H9 (cell line): ENCODE data around the gene MNX1. TPM values are rescaled to one million over a fixed set of nuclear protein-coding genes. Genes with fewer than 3 reads are reported as not detected.

Source experiments
- DNase-seq: peaks from one replicate; pipeline ENCODE4 v3.0.0-alpha.2; 2017
- H2AFZ ChIP-seq: one replicate; pipeline ENCODE4 v1.6.1; 2013; ENCODE audit warnings: mild to moderate bottlenecking, low read length, control low read depth, moderate library complexity
- H2AK5ac ChIP-seq: 2 replicates; pipeline ENCODE4 v1.6.1; 2013; ENCODE audit warnings: low read length, control low read depth, mixed read lengths; ENCODE audit not compliant: insufficient read length
- H2BK120ac ChIP-seq: one replicate; pipeline ENCODE4 v1.6.1; 2013; ENCODE audit warnings: low read depth, mild to moderate bottlenecking, low read length, control low read depth, inconsistent platforms; ENCODE audit not compliant: poor library complexity, severe bottlenecking
- H2BK12ac ChIP-seq: 2 replicates; pipeline ENCODE4 v1.6.1; 2013; ENCODE audit warnings: low read length, control low read depth, mixed read lengths, low read depth; ENCODE audit not compliant: insufficient read length
- H2BK15ac ChIP-seq: 2 replicates; pipeline ENCODE4 v1.6.1; 2013; ENCODE audit warnings: low read depth, low read length, control low read depth
- H2BK20ac ChIP-seq: one replicate; pipeline ENCODE4 v1.6.1; 2013; ENCODE audit warnings: low read depth, mild to moderate bottlenecking, low read length, control low read depth, inconsistent platforms; ENCODE audit not compliant: poor library complexity, severe bottlenecking
- H2BK5ac ChIP-seq: 2 replicates; pipeline ENCODE4 v1.6.1; 2013; ENCODE audit warnings: low read length, control low read depth, mixed read lengths; ENCODE audit not compliant: insufficient read length
- H3K14ac ChIP-seq: 2 replicates; pipeline ENCODE4 v1.6.1; 2013; ENCODE audit warnings: low read length, control low read depth; ENCODE audit not compliant: insufficient read depth
- H3K18ac ChIP-seq: 2 replicates; pipeline ENCODE4 v1.6.1; 2013; ENCODE audit warnings: low read depth, mild to moderate bottlenecking, mixed read lengths, low read length, control low read depth; ENCODE audit not compliant: insufficient read length
- H3K23ac ChIP-seq: 2 replicates; pipeline ENCODE4 v1.6.1; 2013; ENCODE audit warnings: low read length, control low read depth, mixed read lengths, low read depth; ENCODE audit not compliant: insufficient read length
- H3K23me2 ChIP-seq: 2 replicates; pipeline ENCODE4 v1.6.1; 2013; ENCODE audit warnings: low read depth, mild to moderate bottlenecking, mixed read lengths, low read length, control low read depth; ENCODE audit not compliant: insufficient read length, poor library complexity, severe bottlenecking
- H3K27ac ChIP-seq: 2 replicates; pipeline ENCODE4 v1.5.1; 2013; ENCODE audit warnings: low read length, control low read depth, mixed read lengths, low read depth; ENCODE audit not compliant: insufficient read length
- H3K27me3 ChIP-seq: 2 replicates; pipeline ENCODE4 v1.6.1; 2013; ENCODE audit warnings: low read length, control low read depth, inconsistent platforms; ENCODE audit not compliant: insufficient read depth
- H3K4ac ChIP-seq: 2 replicates; pipeline ENCODE4 v1.6.1; 2013; ENCODE audit warnings: low read depth, mild to moderate bottlenecking, control low read depth, inconsistent platforms, low read length, moderate library complexity
- H3K4me1 ChIP-seq: 2 replicates; pipeline ENCODE4 v1.6.1; 2013; ENCODE audit warnings: low read length, control low read depth, inconsistent platforms; ENCODE audit not compliant: insufficient read depth
- H3K4me2 ChIP-seq: 2 replicates; pipeline ENCODE4 v1.6.1; 2013; ENCODE audit warnings: low read length, control low read depth, mixed read lengths; ENCODE audit not compliant: insufficient read length, insufficient read depth
- H3K56ac ChIP-seq: 2 replicates; pipeline ENCODE4 v1.6.1; 2013; ENCODE audit warnings: low read depth, mild to moderate bottlenecking, mixed read lengths, low read length, control low read depth; ENCODE audit not compliant: insufficient read length
- H3K79me1 ChIP-seq: 2 replicates; pipeline ENCODE4 v1.6.1; 2013; ENCODE audit warnings: low read depth, mild to moderate bottlenecking, moderate library complexity, low read length, control low read depth, inconsistent platforms; ENCODE audit not compliant: insufficient read depth, poor library complexity, severe bottlenecking
- H3K79me2 ChIP-seq: 2 replicates; pipeline ENCODE4 v1.6.1; 2013; ENCODE audit warnings: low read length, control low read depth, inconsistent platforms; ENCODE audit not compliant: insufficient read depth
- H3K9ac ChIP-seq: 2 replicates; pipeline ENCODE4 v1.6.1; 2013; ENCODE audit warnings: low read length, control low read depth, mixed read lengths; ENCODE audit not compliant: insufficient read length; ENCODE audit errors: extremely low read depth
- H3K9me3 ChIP-seq: one replicate; pipeline ENCODE4 v1.6.1; 2013; ENCODE audit warnings: low read depth, low read length, inconsistent platforms; ENCODE audit not compliant: control insufficient read depth
- H3T11ph ChIP-seq: one replicate; pipeline ENCODE4 v1.6.1; 2013; ENCODE audit warnings: mild to moderate bottlenecking, low read length, control low read depth, inconsistent platforms
- H4K20me1 ChIP-seq: one replicate; pipeline ENCODE4 v1.6.1; 2013; ENCODE audit not compliant: control insufficient read depth, insufficient read length, insufficient read depth
- H4K5ac ChIP-seq: 2 replicates; pipeline ENCODE4 v1.6.1; 2013; ENCODE audit warnings: low read depth, mild to moderate bottlenecking, mixed read lengths, low read length, control low read depth; ENCODE audit not compliant: insufficient read length
- H4K8ac ChIP-seq: replicated peaks from 2 replicates; pipeline ENCODE4 v1.6.1; 2013; ENCODE audit warnings: low read length, control low read depth, mixed read lengths, low read depth; ENCODE audit not compliant: insufficient read length
- H4K91ac ChIP-seq: 2 replicates; pipeline ENCODE4 v1.6.1; 2013; ENCODE audit warnings: low read depth, mild to moderate bottlenecking, moderate library complexity, mixed read lengths, low read length, control low read depth; ENCODE audit not compliant: insufficient read length
- H3K27ac Mint-ChIP-seq, 3 experiments: 2 replicates in 2 of 3; 3 replicates in 1 of 3; pipeline ENCODE4 v1.8.0; 2020 to 2021; ENCODE audit warnings: mixed read lengths in 3 of 3, mild to moderate bottlenecking in 1 of 3, moderate library complexity in 1 of 3
- H3K27me3 Mint-ChIP-seq: 2 replicates; pipeline ENCODE4 v1.8.0; 2021; ENCODE audit warnings: low read depth, mild to moderate bottlenecking, moderate library complexity, mixed read lengths
- H3K36me3 Mint-ChIP-seq, 3 experiments: 2 replicates in 2 of 3; 3 replicates in 1 of 3; pipeline ENCODE4 v1.8.0; 2020 to 2021; ENCODE audit warnings: low read depth in 3 of 3, mixed read lengths in 3 of 3; ENCODE audit not compliant: insufficient read depth in 1 of 3
- H3K4me1 Mint-ChIP-seq, 2 experiments: 2 replicates each; pipeline ENCODE4 v1.8.0; 2020; ENCODE audit warnings: mixed read lengths in 2 of 2
- H3K4me3 Mint-ChIP-seq, 2 experiments: 2 replicates in 1 of 2; 3 replicates in 1 of 2; pipeline ENCODE4 v1.8.0; 2020 to 2021; ENCODE audit warnings: mild to moderate bottlenecking in 2 of 2, mixed read lengths in 2 of 2, moderate library complexity in 1 of 2
- H3K9me3 Mint-ChIP-seq, 2 experiments: 2 replicates in 1 of 2; 3 replicates in 1 of 2; pipeline ENCODE4 v1.8.0; 2020; ENCODE audit warnings: mild to moderate bottlenecking in 2 of 2, mixed read lengths in 2 of 2, moderate library complexity in 1 of 2
- CTCF ChIP-seq: fragments of 200-600 bp; sonication (generic); conservative IDR thresholded peaks from 3 replicates; pipeline ENCODE4 v1.8.0; 2021; ENCODE audit warnings: antibody characterized with exemption, mild to moderate bottlenecking
- WGBS: extraction: QIAGEN DNeasy Blood & Tissue Kit; methylation state at CpG from one replicate; pipeline ENCODE4 v1.1.7; 2013; ENCODE audit warnings: missing lambda C conversion rate, low lambda C conversion rate, mixed read lengths; ENCODE audit not compliant: insufficient read length; ENCODE audit errors: extremely low coverage; 5-methylcytosine and 5-hydroxymethylcytosine counted together
- total RNA-seq: library from RNA; stranded (reverse); gene quantifications from 2 replicates; pipeline ENCODE4 v1.2.1, GENCODE V29; 2021

Gene MNX1
- total RNA-seq, 1 experiment from 2014 or later: not detected

- no peak overlapping the region for H3K56ac ChIP-seq
- no peak overlapping the region for H3K4ac ChIP-seq
- no peak overlapping the region for H4K91ac ChIP-seq
- H3K79me2 ChIP-seq: no peaks in the 10 kb centered on the region
- WGBS: no CpG with 5 or more reads among the region's 13 CpGs
- no peak overlapping the region; the same call in 1 of the 2 replicates for H3K14ac ChIP-seq
- H3K9me3 ChIP-seq: no peaks in the 10 kb centered on the region
- no peak overlapping the region for H2AFZ ChIP-seq
- no peak overlapping the region for H3K27ac ChIP-seq
- H3K18ac ChIP-seq: no peak overlapping the region
- H3K27me3 ChIP-seq: no peaks in the 10 kb centered on the region
- H3K27me3 Mint-ChIP-seq: peaks cover 40% of the 10 kb centered on the region
- no peak overlapping the region for H3K4me3 Mint-ChIP-seq
- H3K4me2 ChIP-seq: no peak overlapping the region
- H3K23me2 ChIP-seq: no peaks in the 10 kb centered on the region
- no peak overlapping the region for H2BK5ac ChIP-seq
- no peaks in the 10 kb centered on the region for H3K79me1 ChIP-seq
- TF ChIP-seq CTCF: no peak
- no peaks in the 10 kb centered on the region; a peak in 1 of 7 replicates for H3K36me3 Mint-ChIP-seq
- no peak overlapping the region for H2BK20ac ChIP-seq
- H2BK120ac ChIP-seq: no peak overlapping the region
- no peak overlapping the region for H2BK15ac ChIP-seq
- no peak overlapping the region for H3T11ph ChIP-seq
- no peak overlapping the region for H4K8ac ChIP-seq
- H3K4me1 ChIP-seq: no peaks in the 10 kb centered on the region
- DNase-seq: no peak
- H3K27ac Mint-ChIP-seq: no peak overlapping the region
- no peak overlapping the region for H3K9ac ChIP-seq
- no peak overlapping the region for H2BK12ac ChIP-seq
- H4K5ac ChIP-seq: no peak overlapping the region
- peaks cover 0 to 9% of the 10 kb centered on the region in 2 experiments; a peak in 2 of 4 replicates for H3K4me1 Mint-ChIP-seq
- no peaks in the 10 kb centered on the region for H4K20me1 ChIP-seq
- H2AK5ac ChIP-seq: no peak overlapping the region
- H3K9me3 Mint-ChIP-seq: peaks cover 5 to 8% of the 10 kb centered on the region in 2 experiments; a peak in 2 of 5 replicates
- H3K23ac ChIP-seq: no peak overlapping the region
Observed at GRCh38 chr7:157041004-157041403, 30.5 kb upstream of the MNX1 start.
